ENCODE measurements around the gene NAALADL2. TPM values are rescaled to one million over a fixed set of nuclear protein-coding genes. Genes with fewer than 3 reads are reported as not detected.

Gene NAALADL2
- 1 to 10 TPM in 3 of 4 donors, under 1 TPM in 1; 0.85 to 6.3 (median 1.6) TPM for total RNA-seq

- TF ChIP-seq POLR2A (IDR thresholded peaks at IDR 0.05) (no peak), CTCF (IDR thresholded peaks at IDR 0.05) (no peak)
- Histone ChIP-seq H3K27me3 (no peaks in the 10 kb centered on the region), H3K4me3 (peak within 1 kb of the TSS in 2 of 4 donors; percentile 9 to 18), H3K27ac (peak within 1 kb of the TSS in 2 of 4 donors; percentile 46 to 66), H3K9me3 (no peaks in the 10 kb centered on the region), H3K4me1 (peaks cover 0 to 52% (median 2%) of the 10 kb centered on the region in 3 donors), H3K36me3 (no peaks in the 10 kb centered on the region)
- DNase-seq = no peak
- WGBS, 2 donors = 37 to 57% methylated on average over 5 of the region's 5 CpGs
- intact Hi-C loops (cut with DNase I) = no loop called here
These were observed at the start of gene NAALADL2 for GRCh38 chr3:174859114-174859735. Gene NAALADL2 (plus strand): TSS chr3:174859334.

- no peak for TF ChIP-seq POLR2A (IDR thresholded peaks at IDR 0.05)
- no peak for TF ChIP-seq CTCF (IDR thresholded peaks at IDR 0.05)
- Histone ChIP-seq H3K4me3 (no peak overlapping the region), H3K27ac (no peak overlapping the region), H3K27me3 (no peaks in the 10 kb centered on the region), H3K36me3 (no peaks in the 10 kb centered on the region), H3K9me3 (no peaks in the 10 kb centered on the region), H3K4me1 (no peaks in the 10 kb centered on the region)
- intact Hi-C loops (cut with DNase I) = no loop called here
- no peak for DNase-seq
These were observed 48.9 kb upstream of the NAALADL2 start for GRCh38 chr3:174810254-174810653.

GRCh38 chr3:174812172-174812862, 46.8 kb upstream of the NAALADL2 start:
- TF ChIP-seq CTCF (IDR thresholded peaks at IDR 0.05) = no peak
- no peak for TF ChIP-seq POLR2A (IDR thresholded peaks at IDR 0.05)
- Histone ChIP-seq H3K36me3 (no peaks in the 10 kb centered on the region), H3K27ac (no peak overlapping the region), H3K27me3 (no peaks in the 10 kb centered on the region), H3K4me3 (no peak overlapping the region), H3K9me3 (no peaks in the 10 kb centered on the region), H3K4me1 (no peaks in the 10 kb centered on the region)
- intact Hi-C loops (cut with DNase I) = no loop called here
- WGBS, 2 donors = 68 to 71% methylated on average over 4 of the region's 4 CpGs
- DNase-seq = no peak

GRCh38 chr3:174815750-174816149, 43.4 kb upstream of the NAALADL2 start:
- intact Hi-C loops (cut with DNase I) = no loop called here
- 42 to 50% methylated on average over 1 of the region's 1 CpG for WGBS, 2 donors
- Histone ChIP-seq H3K4me3 (no peak overlapping the region), H3K36me3 (no peaks in the 10 kb centered on the region), H3K27me3 (no peaks in the 10 kb centered on the region), H3K4me1 (no peaks in the 10 kb centered on the region), H3K27ac (no peak overlapping the region), H3K9me3 (no peaks in the 10 kb centered on the region)
- TF ChIP-seq CTCF (IDR thresholded peaks at IDR 0.05) (no peak), POLR2A (IDR thresholded peaks at IDR 0.05) (no peak)
- no peak for DNase-seq

GRCh38 chr3:174820885-174821284, 38.2 kb upstream of the NAALADL2 start:
- H3K27ac ChIP-seq = no peak overlapping the region
- no peak for TF ChIP-seq POLR2A (IDR thresholded peaks at IDR 0.05)
- TF ChIP-seq CTCF (IDR thresholded peaks at IDR 0.05) = no peak
- intact Hi-C loops (cut with DNase I) = no loop called here
- 78 to 81% methylated on average over 1 of the region's 1 CpG for WGBS, 2 donors
- H3K27me3 ChIP-seq = no peaks in the 10 kb centered on the region
- no peak for DNase-seq
- H3K4me1 ChIP-seq = no peaks in the 10 kb centered on the region
- no peak overlapping the region for H3K4me3 ChIP-seq
- no peaks in the 10 kb centered on the region for H3K9me3 ChIP-seq
- no peaks in the 10 kb centered on the region for H3K36me3 ChIP-seq
